Measurements from ENCODE around the gene SPN.

DNA sequence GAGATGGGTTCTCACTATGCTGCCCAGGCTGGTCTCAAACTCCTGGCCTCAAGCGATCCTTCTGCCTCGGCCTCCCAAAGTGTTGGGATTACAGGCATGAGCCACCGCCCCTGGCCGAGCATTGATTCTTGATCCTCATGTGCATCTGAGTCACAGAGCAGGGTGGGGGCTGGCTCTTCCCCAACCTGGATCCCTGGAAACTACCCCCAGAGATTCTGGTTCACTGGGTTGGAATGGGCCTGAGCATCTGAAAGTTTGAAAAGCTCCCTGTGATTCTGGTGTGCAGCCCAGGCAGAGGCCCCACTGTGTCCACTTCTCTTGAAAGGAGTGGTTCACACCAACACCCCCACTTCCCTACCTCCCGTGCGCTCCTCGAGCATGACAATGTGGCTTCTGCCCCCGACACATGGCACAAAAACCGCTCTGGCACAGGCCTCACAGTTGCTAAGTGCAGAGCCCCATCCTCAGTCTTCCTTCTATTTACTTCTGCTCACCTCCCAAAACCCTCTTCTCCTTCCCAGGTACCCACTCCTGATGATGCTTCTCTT is 20.6 kb downstream of the SPN start:
- no peak for TF ChIP-seq POLR2A (IDR thresholded peaks at IDR 0.05)
- TF ChIP-seq, protein P1, sequence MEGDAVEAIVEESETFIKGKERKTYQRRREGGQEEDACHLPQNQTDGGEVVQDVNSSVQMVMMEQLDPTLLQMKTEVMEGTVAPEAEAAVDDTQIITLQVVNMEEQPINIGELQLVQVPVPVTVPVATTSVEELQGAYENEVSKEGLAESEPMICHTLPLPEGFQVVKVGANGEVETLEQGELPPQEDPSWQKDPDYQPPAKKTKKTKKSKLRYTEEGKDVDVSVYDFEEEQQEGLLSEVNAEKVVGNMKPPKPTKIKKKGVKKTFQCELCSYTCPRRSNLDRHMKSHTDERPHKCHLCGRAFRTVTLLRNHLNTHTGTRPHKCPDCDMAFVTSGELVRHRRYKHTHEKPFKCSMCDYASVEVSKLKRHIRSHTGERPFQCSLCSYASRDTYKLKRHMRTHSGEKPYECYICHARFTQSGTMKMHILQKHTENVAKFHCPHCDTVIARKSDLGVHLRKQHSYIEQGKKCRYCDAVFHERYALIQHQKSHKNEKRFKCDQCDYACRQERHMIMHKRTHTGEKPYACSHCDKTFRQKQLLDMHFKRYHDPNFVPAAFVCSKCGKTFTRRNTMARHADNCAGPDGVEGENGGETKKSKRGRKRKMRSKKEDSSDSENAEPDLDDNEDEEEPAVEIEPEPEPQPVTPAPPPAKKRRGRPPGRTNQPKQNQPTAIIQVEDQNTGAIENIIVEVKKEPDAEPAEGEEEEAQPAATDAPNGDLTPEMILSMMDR (IDR thresholded peaks at IDR 0.05): no peak
